ENCODE data around the gene ROBO2. TPM values are rescaled to one million over a fixed set of nuclear protein-coding genes. Genes with fewer than 3 reads are reported as not detected.

Gene ROBO2
- total and polyA plus RNA-seq, 12 donors, result 0.04 to 3.5 (median 0.34) TPM; not detected in 3

GRCh38 chr3:77186319-77186718 lies 146.4 kb downstream of the ROBO2 start:
- Histone ChIP-seq H3K36me3 (no peaks in the 10 kb centered on the region), H3K27ac (no peak overlapping the region), H3K27me3 (no peaks in the 10 kb centered on the region), H3K4me3 (no peak overlapping the region), H3K4me1 (peaks cover 0 to 14% (median 0%) of the 10 kb centered on the region in 9 donors), H3K9me3 (no peaks in the 10 kb centered on the region)
- WGBS, 2 donors, result 22 to 31% methylated on average over 1 of the region's 1 CpG
- DNase-seq (no peak), ATAC-seq (peak in 3 of 8 donors; percentile 39 to 74 (median 74))
- TF ChIP-seq, protein P1, sequence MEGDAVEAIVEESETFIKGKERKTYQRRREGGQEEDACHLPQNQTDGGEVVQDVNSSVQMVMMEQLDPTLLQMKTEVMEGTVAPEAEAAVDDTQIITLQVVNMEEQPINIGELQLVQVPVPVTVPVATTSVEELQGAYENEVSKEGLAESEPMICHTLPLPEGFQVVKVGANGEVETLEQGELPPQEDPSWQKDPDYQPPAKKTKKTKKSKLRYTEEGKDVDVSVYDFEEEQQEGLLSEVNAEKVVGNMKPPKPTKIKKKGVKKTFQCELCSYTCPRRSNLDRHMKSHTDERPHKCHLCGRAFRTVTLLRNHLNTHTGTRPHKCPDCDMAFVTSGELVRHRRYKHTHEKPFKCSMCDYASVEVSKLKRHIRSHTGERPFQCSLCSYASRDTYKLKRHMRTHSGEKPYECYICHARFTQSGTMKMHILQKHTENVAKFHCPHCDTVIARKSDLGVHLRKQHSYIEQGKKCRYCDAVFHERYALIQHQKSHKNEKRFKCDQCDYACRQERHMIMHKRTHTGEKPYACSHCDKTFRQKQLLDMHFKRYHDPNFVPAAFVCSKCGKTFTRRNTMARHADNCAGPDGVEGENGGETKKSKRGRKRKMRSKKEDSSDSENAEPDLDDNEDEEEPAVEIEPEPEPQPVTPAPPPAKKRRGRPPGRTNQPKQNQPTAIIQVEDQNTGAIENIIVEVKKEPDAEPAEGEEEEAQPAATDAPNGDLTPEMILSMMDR (IDR thresholded peaks at IDR 0.05), result no peak
- intact Hi-C loops (cut with DNase I), result no loop called here

DNA sequence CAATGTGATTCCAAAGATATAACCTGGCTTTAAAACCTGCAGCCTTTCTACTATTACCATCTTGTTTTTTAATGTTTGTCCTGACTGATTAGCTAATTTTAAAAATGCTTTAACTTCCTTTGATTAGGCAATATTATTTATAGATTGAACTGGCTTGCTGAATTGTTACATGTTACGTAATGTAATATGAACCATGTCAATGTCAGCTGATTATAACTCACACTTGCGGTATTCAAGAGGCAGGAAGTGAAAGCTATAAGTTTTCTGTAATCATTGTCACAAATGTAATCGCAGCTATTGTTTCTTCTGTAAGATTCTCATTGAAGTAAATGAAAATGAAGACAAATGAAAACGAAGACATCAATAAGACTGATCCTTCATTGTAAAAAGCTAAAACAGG lies 146.8 kb downstream of the ROBO2 start:
- H3K9me3 ChIP-seq, result no peaks in the 10 kb centered on the region
- no peaks in the 10 kb centered on the region for H3K27me3 ChIP-seq
- no peak overlapping the region for H3K4me3 ChIP-seq
- intact Hi-C loops (cut with DNase I), result no loop called here
- DNase-seq (no peak), ATAC-seq (no peak)
- H3K36me3 ChIP-seq, result no peaks in the 10 kb centered on the region
- H3K4me1 ChIP-seq, result peaks cover 0 to 14% (median 0%) of the 10 kb centered on the region in 9 donors
- no peak overlapping the region for H3K27ac ChIP-seq
- WGBS, 2 donors, result 25 to 31% methylated on average over 4 of the region's 4 CpGs
- TF ChIP-seq, protein P1 (IDR thresholded peaks at IDR 0.05), result no peak

DNA sequence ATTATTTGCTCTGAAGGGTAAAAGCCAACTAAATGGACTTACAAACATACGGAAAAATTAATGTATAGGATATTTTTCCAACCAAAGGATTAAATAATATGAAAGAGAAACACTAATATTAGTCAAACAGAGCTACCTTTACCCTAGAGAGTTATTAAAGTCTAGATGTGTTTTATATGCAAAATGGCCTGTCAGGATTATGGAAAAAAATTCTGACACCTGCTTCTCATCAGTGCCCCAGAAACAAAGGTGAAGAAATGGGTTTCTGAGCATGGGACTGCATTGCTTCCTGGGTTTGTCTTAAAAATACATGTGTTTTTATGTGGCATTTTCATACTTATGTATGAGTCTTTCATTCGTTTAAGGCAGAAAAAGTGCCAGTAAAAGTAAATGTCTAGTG lies 148.3 kb downstream of the ROBO2 start:
- 84 to 89% methylated on average over 2 of the region's 2 CpGs for WGBS, 2 donors
- H3K27me3 ChIP-seq, result no peaks in the 10 kb centered on the region
- peaks cover 0 to 14% (median 0%) of the 10 kb centered on the region in 9 donors for H3K4me1 ChIP-seq
- no peak for ATAC-seq
- intact Hi-C loops (cut with DNase I), result no loop called here
- DNase-seq, result no peak
- H3K36me3 ChIP-seq, result no peaks in the 10 kb centered on the region
- no peak overlapping the region for H3K4me3 ChIP-seq
- no peaks in the 10 kb centered on the region for H3K9me3 ChIP-seq
- TF ChIP-seq, protein P1 (IDR thresholded peaks at IDR 0.05), result no peak
- no peak overlapping the region for H3K27ac ChIP-seq

- no peak for ATAC-seq
- WGBS, 2 donors, result 61 to 62% methylated on average over 2 of the region's 2 CpGs
Measured at GRCh38 chr3:77189258-77189657, 149.4 kb downstream of the ROBO2 start.

More at GRCh38 chr3:77189258-77189657, 149.4 kb downstream of the ROBO2 start:
- peaks cover 0 to 14% (median 0%) of the 10 kb centered on the region in 9 donors for H3K4me1 ChIP-seq
- H3K27me3 ChIP-seq, result no peaks in the 10 kb centered on the region
- intact Hi-C loops (cut with DNase I), result no loop called here
- H3K27ac ChIP-seq, result no peak overlapping the region
- no peaks in the 10 kb centered on the region for H3K36me3 ChIP-seq
- no peak for DNase-seq
- no peak overlapping the region for H3K4me3 ChIP-seq
- TF ChIP-seq, protein P1 (IDR thresholded peaks at IDR 0.05), result no peak
- H3K9me3 ChIP-seq, result no peaks in the 10 kb centered on the region
